GM18907 (cell line): Measurements from ENCODE around the gene BCAS3.
"Not testable (repeated sequence)": the region's sequence is repeated elsewhere in the genome, so short reads cannot be mapped to it uniquely, and the experiment has no call there.

Experiments
- ATAC-seq: cut with Tn5 transposase; IDR thresholded peaks from one replicate; pipeline ENCODE4 v1.9.1; 2021; ENCODE audit warnings: mild to moderate bottlenecking, moderate library complexity; ENCODE audit not compliant: unreplicated experiment

BCAS3 gene

GRCh38 chr17:61146833-61147232, 469.2 kb downstream of the BCAS3 start:
- not testable (repeated sequence) for ATAC-seq

GRCh38 chr17:61149106-61149825, 471.6 kb downstream of the BCAS3 start:
- no peak for ATAC-seq

GRCh38 chr17:61149862-61150362, 472.3 kb downstream of the BCAS3 start:
- ATAC-seq: no peak

DNA sequence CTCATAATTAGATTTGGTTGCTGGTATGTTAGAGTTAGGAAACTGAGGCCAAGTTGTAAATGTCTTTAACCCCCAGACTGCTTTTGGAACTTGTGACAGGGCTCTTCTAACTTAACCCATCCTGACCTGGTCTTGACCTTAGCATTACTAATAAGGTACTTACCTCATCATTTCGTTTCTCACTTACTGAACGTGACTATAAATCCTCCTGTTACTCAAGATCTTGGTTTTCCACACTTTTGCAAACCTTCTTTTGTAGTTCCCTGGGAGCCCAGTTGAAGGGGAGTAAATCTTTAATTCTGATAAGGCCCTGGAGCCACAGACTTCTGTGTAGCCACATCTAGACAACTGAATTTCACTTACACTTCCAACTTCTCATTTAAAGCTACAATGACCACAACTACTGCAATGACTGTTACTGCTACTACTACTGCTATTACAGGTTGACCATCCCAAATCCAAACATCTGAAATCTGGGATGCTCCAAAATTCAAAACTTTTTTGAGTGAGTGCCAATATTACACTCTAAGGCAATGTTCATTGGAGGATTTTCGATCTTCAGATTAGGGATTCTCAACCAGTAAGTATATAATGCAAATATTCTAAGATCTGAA, 473.1 kb downstream of the BCAS3 start:
- ATAC-seq: no peak

DNA sequence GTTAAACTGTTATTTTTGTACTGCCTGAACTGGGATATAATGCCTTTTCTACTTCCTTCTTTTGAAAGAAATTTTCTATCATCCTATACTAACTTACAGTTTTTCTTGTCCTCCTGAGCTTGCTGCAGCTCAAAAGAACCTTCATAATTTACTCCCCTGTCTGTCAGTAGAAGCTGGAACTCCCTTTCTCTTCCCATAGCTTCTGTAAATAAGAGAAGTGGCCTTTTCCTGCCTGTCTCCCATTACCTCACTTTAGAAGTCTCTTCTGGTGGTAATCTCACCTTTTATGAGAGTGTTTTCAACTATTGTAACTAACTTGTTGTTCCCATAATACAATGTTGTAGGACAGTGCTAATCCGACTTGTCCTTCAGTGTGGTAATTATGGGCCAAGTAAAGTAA, 475.2 kb downstream of the BCAS3 start:
- no peak for ATAC-seq

- no peak for ATAC-seq
Measured at GRCh38 chr17:61155590-61156237, 478.1 kb downstream of the BCAS3 start.

- no peak for ATAC-seq
Measured at GRCh38 chr17:61157246-61157886, 479.7 kb downstream of the BCAS3 start.

GRCh38 chr17:61158376-61158775, 480.7 kb downstream of the BCAS3 start:
- no peak for ATAC-seq

- no peak for ATAC-seq
Measured at GRCh38 chr17:61159221-61159814, 481.7 kb downstream of the BCAS3 start.

DNA sequence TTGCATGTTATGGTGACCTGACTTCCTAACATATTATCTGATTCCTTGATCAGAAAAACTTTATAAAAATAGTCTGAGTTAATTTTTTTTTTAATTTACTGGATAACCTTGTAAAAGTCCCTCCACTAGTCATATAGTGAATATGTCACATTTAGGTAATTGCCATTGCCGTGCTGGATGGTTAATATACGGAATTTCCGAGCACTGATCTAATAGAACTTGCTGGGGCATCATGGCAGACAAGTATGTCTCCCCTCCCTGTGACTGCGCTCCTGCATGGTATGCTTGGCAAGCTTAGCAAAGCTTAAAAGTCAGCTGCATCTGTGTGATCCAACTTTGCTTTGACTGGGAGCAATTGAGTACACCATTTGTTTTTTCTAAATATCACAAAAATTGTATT, 482.6 kb downstream of the BCAS3 start:
- ATAC-seq: no peak

DNA sequence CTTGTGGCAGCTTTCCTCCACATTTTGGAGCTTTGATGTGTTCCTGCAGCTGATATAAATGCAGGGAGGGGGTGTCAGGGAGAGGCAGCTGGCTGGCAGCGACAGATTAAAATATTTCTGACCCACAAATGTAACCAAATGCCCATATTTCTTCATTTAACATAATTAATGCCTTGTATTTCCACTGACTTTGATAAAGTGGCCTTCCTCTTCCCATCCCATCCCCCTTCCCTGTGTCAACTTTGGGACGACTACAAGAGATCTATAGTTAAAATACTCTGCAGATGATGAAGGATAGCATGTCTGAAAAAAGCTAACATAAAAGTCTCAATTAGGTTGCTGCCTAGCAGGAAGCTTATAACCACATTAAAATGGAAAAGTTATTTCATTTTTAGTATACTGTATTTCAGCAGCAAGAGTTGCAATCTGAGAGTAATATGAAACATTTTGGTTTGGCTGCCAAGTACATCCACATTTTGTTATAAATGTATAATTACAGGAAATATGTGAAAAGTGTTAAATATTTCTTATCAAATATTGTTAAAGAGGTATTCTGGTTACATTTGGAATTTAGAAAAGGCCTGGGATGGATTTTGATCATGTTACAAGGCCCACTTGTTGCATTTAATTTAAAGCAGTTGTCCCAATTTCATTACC, 483.3 kb downstream of the BCAS3 start:
- no peak for ATAC-seq

GRCh38 chr17:61161615-61162134, 484.0 kb downstream of the BCAS3 start:
- ATAC-seq: no peak

DNA sequence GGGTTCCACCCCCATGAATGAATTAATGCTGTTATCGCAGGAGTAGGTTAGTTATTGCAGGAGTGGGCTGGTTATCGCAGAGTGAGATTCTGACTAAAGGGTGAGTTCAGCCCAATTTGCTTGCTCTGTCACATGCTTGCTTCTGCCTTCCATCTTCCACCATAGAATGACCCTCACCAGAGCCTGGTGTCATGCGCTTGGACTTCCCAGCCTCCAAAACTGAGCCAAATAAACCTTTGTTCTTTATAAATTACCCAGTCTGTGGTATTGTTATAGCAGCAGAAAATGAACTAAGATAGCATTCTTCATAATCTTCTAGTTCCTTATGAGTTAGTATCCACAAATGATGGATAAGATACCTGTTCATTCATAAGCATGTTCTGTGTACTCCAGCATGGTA, 486.9 kb downstream of the BCAS3 start:
- no peak for ATAC-seq

DNA sequence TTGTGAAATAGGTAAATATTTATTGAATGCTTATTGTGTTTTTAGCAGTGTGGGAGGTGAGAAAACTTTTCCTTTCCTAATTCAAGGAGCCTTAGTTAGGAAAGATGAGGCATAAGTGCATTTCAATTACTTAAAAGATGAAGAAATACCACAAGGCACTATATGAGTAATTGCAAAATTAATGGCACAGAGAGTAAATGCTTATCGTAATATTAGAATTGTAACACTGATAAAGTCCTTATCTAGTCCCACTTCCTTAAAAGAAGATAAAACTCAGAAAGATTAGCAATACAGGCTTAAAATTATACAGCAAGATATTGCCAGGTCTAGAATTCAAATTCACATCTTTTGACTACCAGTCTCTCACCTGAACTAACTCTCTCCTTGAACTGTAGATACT, 489.4 kb downstream of the BCAS3 start:
- no peak for ATAC-seq

- no peak for ATAC-seq
Measured at GRCh38 chr17:61168506-61168905, 490.9 kb downstream of the BCAS3 start.

DNA sequence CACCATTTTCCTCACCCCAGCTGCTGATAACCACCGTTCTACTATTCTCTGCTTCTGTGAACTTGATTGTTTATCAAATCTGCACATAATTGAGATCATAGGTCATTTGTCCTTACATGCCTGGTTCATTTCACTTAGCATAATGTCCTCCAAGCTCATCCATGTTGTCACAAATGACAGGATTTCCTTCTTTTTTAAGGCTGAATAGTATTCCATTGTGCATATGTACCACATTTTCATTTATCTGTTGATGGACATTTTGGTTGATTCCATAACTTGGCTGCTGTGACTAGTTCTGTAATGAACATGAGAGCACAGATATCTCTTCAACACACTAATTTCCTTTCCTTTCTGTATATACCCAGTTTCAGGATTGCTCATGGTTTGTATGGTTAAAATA, 496.7 kb downstream of the BCAS3 start:
- ATAC-seq: no peak

GRCh38 chr17:61175298-61176142, 497.9 kb downstream of the BCAS3 start:
- ATAC-seq: no peak

DNA sequence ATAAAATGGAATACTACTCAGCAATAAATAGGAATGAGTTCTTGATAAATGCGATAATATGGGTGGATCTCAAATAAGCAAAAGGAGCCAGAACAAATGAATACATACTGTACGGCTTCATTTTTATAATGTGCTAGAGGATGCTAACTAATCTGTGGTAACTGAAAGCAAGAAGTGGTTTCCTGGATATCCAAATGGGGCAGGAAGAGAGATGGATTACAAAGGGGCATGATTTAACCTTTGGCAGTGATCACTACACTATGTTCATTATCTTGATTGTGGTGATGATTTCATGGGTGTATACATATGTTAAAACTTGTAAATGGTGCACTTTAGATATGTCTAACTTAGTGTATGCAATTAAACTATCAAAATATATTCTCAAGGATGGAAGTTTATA, 499.7 kb downstream of the BCAS3 start:
- no peak for ATAC-seq

DNA sequence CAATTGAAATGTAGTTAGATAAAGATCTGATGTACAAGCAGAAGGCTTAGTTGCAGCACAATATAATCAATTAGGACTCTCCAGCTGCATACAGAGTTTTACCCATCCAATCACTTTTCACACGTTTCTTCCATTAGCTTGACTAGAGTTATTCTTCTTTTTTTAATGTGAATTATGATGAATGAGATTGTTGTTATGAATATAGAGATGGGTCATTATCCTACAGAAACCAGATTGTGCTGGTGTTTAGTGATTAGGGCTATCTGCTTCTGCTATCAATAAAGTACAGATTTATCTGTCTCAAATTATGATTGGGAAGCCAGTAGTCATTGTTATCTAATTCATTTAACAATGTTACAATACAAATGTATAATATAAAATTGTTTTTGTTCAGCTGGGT, 500.6 kb downstream of the BCAS3 start:
- no peak for ATAC-seq
